Measurements from ENCODE around the gene MCF2L2.

MCF2L2 gene

DNA sequence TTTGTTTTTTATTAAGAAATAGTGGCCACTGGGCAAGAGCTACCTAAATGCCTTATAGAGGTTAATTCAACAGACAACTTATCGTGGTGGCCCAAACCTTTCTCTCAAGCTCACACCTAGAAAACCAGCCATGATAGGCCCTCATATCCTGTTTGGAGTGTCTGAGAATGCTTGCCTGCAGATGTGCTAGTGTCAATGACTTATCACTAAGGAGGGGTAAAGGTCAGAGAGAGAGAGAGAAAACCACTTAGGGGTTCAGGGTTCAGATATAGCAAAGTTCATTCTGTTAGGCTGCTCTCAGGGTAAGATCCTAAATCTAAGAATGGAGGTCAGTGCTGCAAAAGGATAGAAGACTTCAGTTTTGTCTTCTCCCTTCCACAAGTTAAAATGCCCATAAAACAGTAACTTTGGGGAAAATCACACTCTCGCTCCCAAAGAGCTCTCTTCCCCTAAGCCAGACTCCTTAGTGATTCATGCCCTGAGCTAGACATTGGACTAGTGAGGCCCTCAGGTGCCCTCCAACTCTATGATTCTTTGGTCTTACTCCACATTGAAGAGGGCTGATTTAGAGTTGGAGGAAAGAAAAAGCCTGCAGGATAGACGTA, 205.7 kb downstream of the MCF2L2 start:
- TF ChIP-seq, protein P1, sequence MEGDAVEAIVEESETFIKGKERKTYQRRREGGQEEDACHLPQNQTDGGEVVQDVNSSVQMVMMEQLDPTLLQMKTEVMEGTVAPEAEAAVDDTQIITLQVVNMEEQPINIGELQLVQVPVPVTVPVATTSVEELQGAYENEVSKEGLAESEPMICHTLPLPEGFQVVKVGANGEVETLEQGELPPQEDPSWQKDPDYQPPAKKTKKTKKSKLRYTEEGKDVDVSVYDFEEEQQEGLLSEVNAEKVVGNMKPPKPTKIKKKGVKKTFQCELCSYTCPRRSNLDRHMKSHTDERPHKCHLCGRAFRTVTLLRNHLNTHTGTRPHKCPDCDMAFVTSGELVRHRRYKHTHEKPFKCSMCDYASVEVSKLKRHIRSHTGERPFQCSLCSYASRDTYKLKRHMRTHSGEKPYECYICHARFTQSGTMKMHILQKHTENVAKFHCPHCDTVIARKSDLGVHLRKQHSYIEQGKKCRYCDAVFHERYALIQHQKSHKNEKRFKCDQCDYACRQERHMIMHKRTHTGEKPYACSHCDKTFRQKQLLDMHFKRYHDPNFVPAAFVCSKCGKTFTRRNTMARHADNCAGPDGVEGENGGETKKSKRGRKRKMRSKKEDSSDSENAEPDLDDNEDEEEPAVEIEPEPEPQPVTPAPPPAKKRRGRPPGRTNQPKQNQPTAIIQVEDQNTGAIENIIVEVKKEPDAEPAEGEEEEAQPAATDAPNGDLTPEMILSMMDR (IDR thresholded peaks at IDR 0.05; ENCODE audit: low read depth, low read length, missing control alignments): no peak
- no peak overlapping the region for H3K4me3 ChIP-seq (ENCODE audit: low read depth, low read length)
- no peak for DNase-seq (ENCODE audit: low read depth)
- in situ Hi-C loops (cut with HindIII; ENCODE audit: low sequenced_read_pairs): no loop called here

DNA sequence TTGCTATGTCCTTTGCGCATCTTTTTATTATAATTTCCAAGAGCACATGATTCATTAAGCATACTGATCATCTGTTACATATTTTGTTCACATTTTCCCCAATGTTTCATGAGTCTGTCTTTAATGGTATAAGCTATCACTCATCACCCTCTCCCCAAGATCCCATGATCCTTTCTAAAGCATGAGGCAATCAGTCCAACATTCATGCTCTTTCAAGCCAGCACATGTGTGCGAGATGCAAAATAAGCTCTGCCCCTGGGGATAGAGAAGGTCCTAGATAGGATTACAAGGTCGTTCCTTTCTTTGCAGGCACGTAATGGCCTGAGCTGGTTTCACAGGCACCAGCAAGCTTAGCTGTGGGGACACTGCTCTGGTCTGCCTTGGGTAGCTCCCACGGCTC, 207.6 kb downstream of the MCF2L2 start:
- no peak for DNase-seq (ENCODE audit: low read depth)
- TF ChIP-seq, protein P1 (IDR thresholded peaks at IDR 0.05; ENCODE audit: low read depth, low read length, missing control alignments): no peak
- in situ Hi-C loops (cut with HindIII; ENCODE audit: low sequenced_read_pairs): no loop called here
- no peak overlapping the region for H3K4me3 ChIP-seq (ENCODE audit: low read depth, low read length)

DNA sequence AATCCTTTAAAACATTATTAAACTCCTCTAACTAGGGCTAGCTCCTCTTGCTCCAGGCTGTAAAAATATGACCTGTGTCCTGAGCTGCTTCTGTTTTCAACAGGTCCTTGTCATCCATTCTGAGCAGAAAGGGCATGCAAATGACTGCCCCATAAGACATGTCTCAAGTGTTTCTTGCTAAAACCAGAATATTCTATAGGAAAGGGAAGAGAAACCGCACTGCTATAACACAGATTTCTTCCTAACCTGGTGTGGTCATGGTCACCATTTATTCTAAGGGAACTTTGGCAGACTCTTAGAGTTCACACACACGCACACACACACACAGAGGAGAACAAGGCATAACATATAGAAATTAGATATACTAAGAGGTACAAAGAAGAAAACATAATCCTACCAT, 209.6 kb downstream of the MCF2L2 start:
- no peak overlapping the region for H3K4me3 ChIP-seq (ENCODE audit: low read depth, low read length)
- TF ChIP-seq, protein P1 (IDR thresholded peaks at IDR 0.05; ENCODE audit: low read depth, low read length, missing control alignments): no peak
- DNase-seq (ENCODE audit: low read depth): no peak
- in situ Hi-C loops (cut with HindIII; ENCODE audit: low sequenced_read_pairs): no loop called here

DNA sequence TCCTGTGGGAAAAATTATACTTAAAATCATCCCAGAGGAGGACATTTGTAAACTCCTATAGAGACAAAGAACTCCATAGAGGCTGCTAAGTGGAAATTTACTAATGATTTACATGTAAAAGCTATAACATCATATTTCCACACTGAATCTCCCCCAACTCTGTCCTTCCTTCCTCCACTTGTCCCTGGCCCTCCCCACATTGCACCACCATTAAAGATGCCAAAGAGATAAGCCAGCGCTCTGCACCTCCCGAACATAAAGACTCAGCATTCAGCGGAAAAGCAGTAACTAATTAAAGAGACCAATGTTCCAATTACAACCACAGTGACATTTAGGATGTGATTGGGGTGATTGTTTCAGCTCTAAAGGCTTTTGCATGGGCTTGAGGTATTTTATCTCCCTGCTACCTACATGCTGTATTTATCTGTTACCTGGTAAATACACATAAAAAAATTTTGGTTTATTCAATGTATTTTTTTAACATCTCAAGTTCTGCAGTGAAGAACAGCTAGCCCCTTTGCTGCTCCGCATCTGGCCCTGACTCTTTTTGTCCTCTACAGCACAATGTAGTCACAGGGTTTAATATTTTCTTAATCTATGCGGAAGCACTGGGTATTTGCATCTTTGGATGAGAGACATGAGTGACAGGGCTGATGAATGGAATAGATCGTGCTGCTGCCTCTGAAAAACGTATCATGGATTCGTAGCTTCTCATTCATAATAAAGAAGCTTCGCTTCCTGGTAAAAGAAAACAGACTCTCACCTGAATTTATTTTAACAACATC, 210.7 kb downstream of the MCF2L2 start:
- no peak for DNase-seq (ENCODE audit: low read depth)
- in situ Hi-C loops (cut with HindIII; ENCODE audit: low sequenced_read_pairs): no loop called here
- TF ChIP-seq, protein P1 (IDR thresholded peaks at IDR 0.05; ENCODE audit: low read depth, low read length, missing control alignments): no peak
- H3K4me3 ChIP-seq (ENCODE audit: low read depth, low read length): no peak overlapping the region

DNA sequence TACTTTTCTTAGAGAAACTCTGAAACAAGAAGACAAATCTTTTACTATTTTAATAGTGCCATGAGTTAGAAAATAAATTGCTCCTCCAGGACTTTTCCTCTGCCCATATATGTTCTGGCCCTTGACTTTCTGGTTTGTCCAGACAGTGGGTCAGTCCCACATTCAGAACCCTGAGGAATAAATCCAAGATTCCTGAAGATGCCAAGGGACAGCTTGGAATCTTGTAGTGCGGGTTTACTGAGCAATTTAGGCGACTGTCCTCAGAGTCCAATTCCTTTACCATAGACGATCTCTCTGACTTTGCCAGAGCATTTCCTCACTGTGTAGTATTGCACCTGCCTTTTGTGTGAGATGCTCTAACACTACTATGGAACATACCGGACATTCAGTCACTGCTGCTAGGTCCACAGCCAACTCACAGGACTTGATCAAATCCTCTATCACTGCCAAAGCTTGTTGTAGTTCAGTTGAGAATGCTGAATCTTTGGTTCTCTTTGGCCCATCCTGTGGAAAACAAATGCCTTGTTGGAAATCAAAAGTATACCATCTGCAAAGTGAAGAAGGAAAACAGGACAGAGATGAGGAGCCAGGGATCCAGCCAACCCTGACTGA, 212.7 kb downstream of the MCF2L2 start:
- H3K4me3 ChIP-seq (ENCODE audit: low read depth, low read length): no peak overlapping the region
- no peak for DNase-seq (ENCODE audit: low read depth)
- in situ Hi-C loops (cut with HindIII; ENCODE audit: low sequenced_read_pairs): no loop called here
- TF ChIP-seq, protein P1 (IDR thresholded peaks at IDR 0.05; ENCODE audit: low read depth, low read length, missing control alignments): no peak

DNA sequence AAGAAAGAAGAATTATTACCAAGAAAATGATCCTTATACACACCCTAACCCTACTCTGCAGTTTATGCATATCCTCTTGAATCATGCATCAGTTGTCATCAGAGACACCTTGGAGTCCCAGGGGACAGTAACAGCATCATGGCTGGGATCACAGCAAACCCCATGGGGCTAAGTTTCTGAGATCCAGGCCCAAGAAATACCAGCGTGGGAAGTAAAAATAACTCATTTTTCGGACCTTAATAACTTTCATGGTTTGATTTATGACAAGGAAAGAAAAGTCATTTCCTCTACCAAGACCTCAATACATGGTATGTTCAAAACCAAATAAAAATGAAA, 214.2 kb downstream of the MCF2L2 start:
- TF ChIP-seq, protein P1 (IDR thresholded peaks at IDR 0.05; ENCODE audit: low read depth, low read length, missing control alignments): no peak
- no peak for DNase-seq (ENCODE audit: low read depth)
- in situ Hi-C loops (cut with HindIII; ENCODE audit: low sequenced_read_pairs): no loop called here
- no peak overlapping the region for H3K4me3 ChIP-seq (ENCODE audit: low read depth, low read length)

Measured in astrocyte of the cerebellum (primary cell).